NCI-H1105 (cell line): Measurements from ENCODE around the gene NPDC1.
A peak's percentile ranks its signal among the peaks of the same experiment; 100 is the strongest.

Source experiments
- DNase-seq: peaks from one replicate; lab custom pipeline; 2025; lab: John Stamatoyannopoulos, UW

The NPDC1 gene, protein sequence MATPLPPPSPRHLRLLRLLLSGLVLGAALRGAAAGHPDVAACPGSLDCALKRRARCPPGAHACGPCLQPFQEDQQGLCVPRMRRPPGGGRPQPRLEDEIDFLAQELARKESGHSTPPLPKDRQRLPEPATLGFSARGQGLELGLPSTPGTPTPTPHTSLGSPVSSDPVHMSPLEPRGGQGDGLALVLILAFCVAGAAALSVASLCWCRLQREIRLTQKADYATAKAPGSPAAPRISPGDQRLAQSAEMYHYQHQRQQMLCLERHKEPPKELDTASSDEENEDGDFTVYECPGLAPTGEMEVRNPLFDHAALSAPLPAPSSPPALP

DNA sequence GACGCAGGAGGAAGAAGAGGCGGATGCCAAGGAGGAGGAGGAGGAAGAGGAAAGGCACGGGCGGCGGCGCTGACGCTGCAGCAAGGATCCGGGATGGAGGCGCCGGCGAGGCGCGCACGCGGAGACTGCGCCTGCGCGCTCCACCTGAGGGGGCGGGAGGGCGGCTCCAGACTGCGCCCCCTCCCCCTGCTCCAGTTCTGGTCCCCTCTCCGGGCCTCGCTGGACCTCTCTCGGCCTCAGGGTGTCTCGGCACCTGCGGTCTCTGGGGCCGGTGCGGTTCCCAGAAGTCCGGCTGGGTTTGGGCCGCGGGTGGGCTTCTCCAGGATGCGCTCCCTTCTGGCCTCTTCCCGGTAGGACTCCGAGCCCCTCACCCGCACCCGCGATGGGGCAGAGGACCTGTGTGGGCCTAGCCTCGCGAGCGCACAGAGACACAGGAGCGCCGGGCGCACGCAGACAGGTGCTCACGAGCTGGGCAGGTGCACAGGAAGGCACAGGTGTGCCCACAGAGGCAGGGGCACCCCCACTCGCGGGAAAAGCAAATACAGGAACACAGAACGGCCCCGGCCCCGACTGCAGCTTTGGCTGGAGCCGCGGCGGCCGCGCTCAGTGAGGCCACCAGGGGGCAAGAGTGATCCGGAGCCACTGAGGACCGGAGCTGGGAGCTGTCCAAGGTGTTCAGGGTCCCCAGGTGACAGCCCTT lies at the start of gene NPDC1:
NPDC1 (minus strand) TSS at position 90 of the 700 bp plus-strand sequence. CDS start 188 bp downstream, outside the sequence.
- DNase-seq = peak; percentile 73

GRCh38 chr9:137089232-137089947 lies 43.4 kb upstream of the NPDC1 start:
- DNase-seq = no peak

- DNase-seq = no peak
Observed at GRCh38 chr9:137088121-137088520, 42.1 kb upstream of the NPDC1 start.

GRCh38 chr9:137087409-137087925 lies 41.5 kb upstream of the NPDC1 start:
- no peak for DNase-seq

- DNase-seq = peak; percentile 98
Observed at GRCh38 chr9:137086531-137087408, 40.8 kb upstream of the NPDC1 start, which contains the start of gene MAN1B1. Gene MAN1B1 (plus strand): TSS chr9:137086985. CDS start chr9:137087000, 15 bp downstream.

DNA sequence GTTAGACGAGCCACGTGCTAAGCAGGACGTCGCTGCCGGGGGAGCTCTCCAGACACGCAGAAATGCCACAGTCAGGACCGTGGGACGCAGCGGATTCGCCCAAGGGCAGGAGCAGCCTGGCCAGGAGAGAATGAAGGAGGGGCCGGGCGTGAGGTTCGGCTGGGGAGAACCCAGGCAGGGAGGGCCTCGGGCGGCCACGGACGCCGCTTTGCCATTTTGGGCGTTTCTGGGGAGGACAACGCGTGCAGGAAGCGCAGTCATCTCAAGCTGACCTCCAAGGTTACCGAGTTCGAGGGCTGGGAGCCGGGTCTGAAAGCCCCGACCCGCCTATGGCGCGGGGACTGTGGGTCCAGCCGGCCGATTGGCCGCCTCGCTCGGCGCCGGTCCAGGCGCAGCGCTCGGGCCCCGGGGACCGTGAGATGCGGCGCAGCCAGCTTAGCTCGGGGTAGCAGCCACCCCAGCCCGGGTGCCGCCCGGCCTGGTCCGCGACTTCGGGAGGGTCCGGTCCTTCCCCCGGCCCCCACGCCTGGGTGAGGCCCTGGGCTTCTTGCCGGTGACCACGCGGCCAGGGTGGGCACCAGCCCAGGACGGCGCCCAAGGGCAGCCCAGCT lies 40.0 kb upstream of the NPDC1 start:
- no peak for DNase-seq

DNA sequence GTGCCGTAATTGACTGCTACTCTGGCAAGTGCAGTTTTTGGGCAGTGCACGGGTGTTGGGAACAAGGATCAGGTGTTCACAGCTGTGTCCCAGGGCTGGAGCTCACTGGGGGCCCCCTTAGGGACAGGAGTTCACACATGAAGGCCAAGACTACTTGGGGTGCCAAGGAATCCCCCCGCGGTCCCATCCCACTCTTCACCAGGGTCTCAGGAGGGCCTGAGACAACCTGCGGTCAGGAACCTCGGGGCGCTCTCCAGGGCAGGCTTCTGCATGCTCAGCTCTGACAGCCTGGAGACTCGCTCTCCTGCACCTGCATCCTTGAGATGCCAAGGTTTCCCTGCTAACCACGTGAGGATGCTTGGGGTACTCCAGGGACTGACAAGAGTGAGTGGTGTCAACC lies 38.5 kb upstream of the NPDC1 start:
- no peak for DNase-seq

DNA sequence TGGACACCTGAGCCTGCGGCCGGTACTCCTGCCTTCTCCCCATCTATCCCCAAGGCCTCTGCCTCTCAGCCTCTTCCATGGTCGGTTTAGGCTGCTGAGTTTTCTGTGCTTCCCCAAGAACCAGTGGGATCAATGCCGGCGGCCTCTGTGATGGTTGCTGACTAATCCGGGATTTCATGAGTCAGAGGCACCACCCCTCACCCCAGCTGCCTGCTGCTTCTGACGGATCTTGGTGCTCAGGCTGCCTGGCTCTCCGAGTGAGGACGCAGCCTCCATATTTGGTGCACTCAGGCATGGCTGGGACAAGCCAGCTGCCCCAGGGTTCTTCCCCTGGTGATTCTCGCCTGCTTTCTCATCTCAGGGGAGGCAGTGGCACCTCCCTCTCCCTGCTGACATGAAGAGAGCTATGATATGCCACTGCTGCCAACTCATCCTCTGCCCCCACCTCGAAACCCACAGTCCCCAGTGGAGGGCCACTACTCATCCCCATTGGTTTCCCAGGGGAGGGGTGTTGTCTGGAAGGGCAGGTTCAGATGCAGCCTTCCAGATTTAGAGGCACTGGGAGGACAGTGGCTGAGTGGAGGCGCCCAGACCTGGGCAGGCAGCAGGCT lies 37.5 kb upstream of the NPDC1 start:
- DNase-seq = no peak

- no peak for DNase-seq
Observed at GRCh38 chr9:137082925-137083290, 36.9 kb upstream of the NPDC1 start.

- DNase-seq = no peak
Observed at GRCh38 chr9:137082222-137082924, 36.4 kb upstream of the NPDC1 start.

GRCh38 chr9:137080260-137081122 lies 34.5 kb upstream of the NPDC1 start:
- DNase-seq = no peak

DNA sequence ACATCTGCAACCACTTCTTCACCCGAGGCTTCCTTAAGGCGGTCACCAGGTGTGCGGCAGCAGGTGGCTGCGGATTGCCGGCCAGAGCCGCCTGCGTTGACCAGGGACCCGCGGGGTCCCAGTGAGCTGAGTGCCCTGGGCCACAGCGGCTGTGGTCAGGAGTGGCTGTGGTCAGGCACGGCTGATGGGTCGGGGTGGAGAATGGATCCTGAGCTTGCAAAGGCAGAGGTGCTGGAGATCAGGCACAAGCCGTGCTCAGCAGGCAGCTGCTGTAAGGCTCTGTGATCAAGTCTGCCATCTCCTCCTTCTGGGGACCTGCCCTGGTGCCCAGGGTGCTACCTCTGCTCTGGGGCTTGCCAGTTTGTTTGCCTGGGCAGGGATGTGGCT lies 33.4 kb upstream of the NPDC1 start:
- no peak for DNase-seq

DNA sequence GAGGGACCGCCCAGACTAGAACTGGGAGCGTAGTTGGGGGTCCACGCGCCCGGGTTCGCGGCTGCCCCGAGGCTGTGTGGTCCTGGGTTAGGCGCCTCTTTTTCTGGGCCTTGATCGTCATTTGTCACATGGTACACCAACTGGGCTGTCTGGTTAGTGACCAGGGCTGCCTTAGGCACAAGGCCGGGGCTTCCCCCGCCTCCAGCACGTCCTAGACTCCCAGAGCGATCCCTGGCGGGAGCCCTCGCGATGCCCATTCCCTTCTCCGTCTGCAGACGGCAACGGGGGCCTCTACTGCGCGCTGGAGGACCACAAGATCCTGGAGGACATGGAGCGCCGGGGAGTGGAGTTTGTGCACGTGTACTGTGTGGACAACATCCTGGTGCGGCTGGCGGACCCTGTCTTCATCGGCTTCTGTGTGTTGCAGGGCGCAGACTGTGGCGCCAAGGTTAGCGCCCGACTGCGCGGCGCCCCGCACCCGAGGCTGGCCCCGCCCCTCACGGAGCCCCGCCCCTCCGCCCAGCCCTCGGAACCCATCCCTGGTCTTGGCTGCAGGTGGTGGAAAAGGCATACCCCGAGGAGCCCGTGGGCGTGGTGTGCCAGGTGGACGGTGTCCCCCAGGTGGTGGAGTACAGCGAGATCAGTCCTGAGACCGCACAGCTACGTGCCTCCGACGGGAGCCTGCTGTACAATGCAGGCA lies 32.9 kb upstream of the NPDC1 start:
- DNase-seq = no peak

GRCh38 chr9:137077758-137078693 lies 32.0 kb upstream of the NPDC1 start:
- DNase-seq = no peak

DNA sequence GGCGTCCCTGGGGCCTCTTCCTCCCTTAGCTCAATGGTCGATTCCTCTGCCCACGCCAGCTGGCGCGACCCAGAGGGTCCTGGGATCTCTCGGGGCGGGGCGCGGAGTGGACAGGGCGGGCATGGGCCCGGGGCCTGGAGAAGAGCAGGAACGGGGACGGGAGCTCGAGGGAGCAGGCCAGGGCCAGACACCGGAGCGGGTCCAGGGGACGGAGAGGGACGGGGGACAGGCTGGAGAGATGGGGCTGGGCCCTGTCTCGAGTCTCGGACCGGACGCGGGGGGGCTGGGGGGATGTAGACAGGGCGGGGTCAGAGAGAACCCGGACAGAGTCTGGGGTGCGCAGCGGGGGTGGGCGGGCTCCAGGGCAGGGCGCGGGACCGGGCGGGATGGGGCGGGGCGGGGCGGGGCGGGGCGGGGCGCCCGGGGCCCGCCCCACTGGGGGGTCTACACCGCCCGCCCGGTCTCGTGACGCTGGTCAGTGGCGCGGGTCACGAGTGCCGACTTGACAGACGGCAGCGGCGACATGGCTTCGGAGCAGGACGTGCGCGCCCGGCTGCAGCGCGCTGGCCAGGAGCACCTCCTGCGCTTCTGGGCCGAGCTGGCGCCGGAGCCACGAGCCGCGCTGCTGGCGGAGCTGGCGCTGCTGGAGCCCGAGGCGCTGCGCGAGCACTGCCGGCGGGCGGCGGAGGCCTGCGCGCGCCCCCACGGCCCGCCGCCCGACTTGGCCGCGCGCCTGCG lies 31.2 kb upstream of the NPDC1 start, which contains the start of gene UAP1L1:
UAP1L1 (plus strand) TSS at position 508 of the 738 bp plus-strand sequence; CDS start at position 524, 16 bp downstream.
- DNase-seq = peak; percentile 18

DNA sequence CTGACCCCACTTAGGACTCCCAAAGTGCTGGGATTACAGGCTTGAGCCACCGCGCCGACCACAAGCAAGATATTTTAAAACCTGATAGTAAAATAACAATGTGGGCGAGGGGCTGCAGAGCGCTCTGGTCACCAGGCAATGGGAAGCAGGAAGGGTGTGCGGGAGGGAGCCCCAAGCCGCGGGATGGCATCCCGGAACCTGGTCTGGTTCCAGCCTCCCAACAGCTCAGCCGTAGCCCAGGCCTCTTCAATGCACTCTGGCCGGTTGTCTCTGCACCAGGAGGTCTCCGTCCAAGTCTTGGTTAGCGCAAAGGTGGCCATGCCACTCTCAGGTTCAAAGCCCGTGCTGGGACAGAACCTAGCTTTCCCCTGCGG lies 30.6 kb upstream of the NPDC1 start:
- no peak for DNase-seq
